ENCODE results near the gene LZTFL1. TPM values are rescaled to one million over a fixed set of nuclear protein-coding genes. Genes with fewer than 3 reads are reported as not detected.

The LZTFL1 gene
- total and polyA plus RNA-seq, 12 donors: 2.6 to 12.2 (median 7.6) TPM

- H3K9me3 ChIP-seq: peaks cover 0 to 5% (median 0%) of the 10 kb centered on the region in 11 donors
- intact Hi-C loops (cut with DNase I): no loop called here
- ATAC-seq: no peak
- no peaks in the 10 kb centered on the region for H3K36me3 ChIP-seq
- TF ChIP-seq, protein P1, sequence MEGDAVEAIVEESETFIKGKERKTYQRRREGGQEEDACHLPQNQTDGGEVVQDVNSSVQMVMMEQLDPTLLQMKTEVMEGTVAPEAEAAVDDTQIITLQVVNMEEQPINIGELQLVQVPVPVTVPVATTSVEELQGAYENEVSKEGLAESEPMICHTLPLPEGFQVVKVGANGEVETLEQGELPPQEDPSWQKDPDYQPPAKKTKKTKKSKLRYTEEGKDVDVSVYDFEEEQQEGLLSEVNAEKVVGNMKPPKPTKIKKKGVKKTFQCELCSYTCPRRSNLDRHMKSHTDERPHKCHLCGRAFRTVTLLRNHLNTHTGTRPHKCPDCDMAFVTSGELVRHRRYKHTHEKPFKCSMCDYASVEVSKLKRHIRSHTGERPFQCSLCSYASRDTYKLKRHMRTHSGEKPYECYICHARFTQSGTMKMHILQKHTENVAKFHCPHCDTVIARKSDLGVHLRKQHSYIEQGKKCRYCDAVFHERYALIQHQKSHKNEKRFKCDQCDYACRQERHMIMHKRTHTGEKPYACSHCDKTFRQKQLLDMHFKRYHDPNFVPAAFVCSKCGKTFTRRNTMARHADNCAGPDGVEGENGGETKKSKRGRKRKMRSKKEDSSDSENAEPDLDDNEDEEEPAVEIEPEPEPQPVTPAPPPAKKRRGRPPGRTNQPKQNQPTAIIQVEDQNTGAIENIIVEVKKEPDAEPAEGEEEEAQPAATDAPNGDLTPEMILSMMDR (IDR thresholded peaks at IDR 0.05): no peak
- WGBS, 2 donors: 93 to 96% methylated on average over 12 of the region's 12 CpGs
- no peaks in the 10 kb centered on the region for H3K27me3 ChIP-seq
- no peak overlapping the region for H3K27ac ChIP-seq
- no peak overlapping the region for H3K4me3 ChIP-seq
- no peaks in the 10 kb centered on the region for H3K4me1 ChIP-seq
- no peak for DNase-seq
Observed at GRCh38 chr3:45781841-45782240, 60.1 kb downstream of the LZTFL1 start.

GRCh38 chr3:45781271-45781670, 60.6 kb downstream of the LZTFL1 start:
- H3K9me3 ChIP-seq: peaks cover 0 to 5% (median 0%) of the 10 kb centered on the region in 11 donors
- TF ChIP-seq, protein P1 (IDR thresholded peaks at IDR 0.05): no peak

DNA sequence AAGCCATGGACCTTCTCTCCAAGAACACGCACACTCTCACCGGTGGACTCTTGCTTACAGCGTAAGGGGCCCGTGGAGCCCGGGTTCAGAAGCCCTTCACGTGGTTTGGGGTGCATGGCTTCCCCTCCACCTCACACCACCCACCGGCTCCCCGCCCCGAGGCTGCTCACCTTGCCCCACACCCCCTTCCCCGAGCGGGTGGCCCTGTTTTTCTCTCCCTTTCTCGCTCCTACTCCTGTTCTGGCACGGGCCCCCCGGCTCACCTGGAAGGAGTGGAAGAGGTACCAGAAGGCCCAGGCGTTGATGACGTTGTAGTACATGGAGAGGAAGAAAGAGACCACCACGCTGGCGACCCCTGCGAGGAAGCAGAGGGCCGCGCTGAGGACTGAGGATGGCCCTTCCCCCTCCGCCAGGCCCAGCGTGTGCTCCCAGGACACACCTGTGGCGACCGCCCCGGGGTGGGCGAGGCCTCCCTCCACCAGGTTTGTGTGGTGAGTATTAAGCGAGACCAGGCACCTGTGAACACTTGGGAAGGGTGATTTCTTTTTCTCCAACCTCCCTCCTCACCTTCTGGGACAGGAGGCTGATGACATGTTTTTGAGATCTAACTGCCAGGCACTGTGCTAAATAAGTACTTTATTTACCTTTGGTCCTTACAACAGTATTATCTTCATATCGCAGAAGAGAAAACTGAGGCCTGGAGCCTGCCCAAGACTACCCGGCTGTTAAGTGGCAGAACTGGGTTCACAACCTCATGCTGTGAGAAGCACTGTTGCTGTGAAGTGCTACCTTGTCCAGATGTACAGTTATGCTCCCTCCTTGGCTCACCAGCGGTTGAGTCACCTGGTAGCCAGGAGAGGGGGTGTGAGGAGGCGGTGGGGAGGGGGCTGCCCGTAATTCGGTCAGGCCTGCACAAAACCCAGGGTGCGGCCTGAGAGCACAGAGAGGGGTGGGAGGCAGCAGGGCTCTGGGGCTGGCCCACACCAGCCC, 61.9 kb downstream of the LZTFL1 start:
- Histone ChIP-seq H3K4me3 (no peak overlapping the region), H3K4me1 (no peaks in the 10 kb centered on the region), H3K27ac (no peak overlapping the region), H3K9me3 (peaks cover 0 to 5% (median 0%) of the 10 kb centered on the region in 11 donors), H3K27me3 (no peaks in the 10 kb centered on the region), H3K36me3 (no peaks in the 10 kb centered on the region)
- intact Hi-C loops (cut with DNase I): no loop called here
- ATAC-seq (no peak), DNase-seq (no peak)
- TF ChIP-seq, protein P1 (IDR thresholded peaks at IDR 0.05): no peak
- WGBS, 2 donors: 87 to 92% methylated on average over 35 of the region's 35 CpGs

More at GRCh38 chr3:45781271-45781670, 60.6 kb downstream of the LZTFL1 start:
- WGBS, 2 donors: 72 to 74% methylated on average over 5 of the region's 5 CpGs
- Histone ChIP-seq H3K27me3 (no peaks in the 10 kb centered on the region), H3K4me3 (no peak overlapping the region), H3K4me1 (no peaks in the 10 kb centered on the region), H3K27ac (no peak overlapping the region), H3K36me3 (no peaks in the 10 kb centered on the region)
- DNase-seq (no peak), ATAC-seq (no peak)
- intact Hi-C loops (cut with DNase I): no loop called here

DNA sequence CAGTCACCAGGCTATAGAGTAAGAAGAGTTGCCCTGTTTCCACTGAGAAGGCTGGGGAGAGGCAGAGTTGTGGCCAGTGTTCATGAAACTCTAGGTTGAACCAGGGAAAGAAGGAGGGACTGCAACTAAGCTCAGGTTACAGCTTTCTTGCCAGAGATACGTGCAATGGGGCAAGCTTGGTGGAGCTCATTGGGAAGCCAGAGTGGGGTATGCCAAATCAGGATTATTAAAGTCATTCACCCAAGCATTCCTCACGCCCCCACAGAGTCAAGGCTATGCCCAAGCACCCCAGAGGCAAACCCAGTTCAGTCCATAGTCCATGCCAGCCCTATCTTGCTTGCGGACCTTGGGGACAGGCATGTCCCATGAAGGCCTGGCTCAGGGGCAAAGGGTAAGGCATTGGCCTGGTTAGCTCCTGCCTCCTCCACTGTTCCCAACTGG, 63.1 kb downstream of the LZTFL1 start:
- ATAC-seq (no peak), DNase-seq (no peak)
- 69 to 80% methylated on average over 3 of the region's 3 CpGs for WGBS, 2 donors
- no peaks in the 10 kb centered on the region for H3K36me3 ChIP-seq
- no peak overlapping the region for H3K4me3 ChIP-seq
- no peak overlapping the region for H3K27ac ChIP-seq
- TF ChIP-seq, protein P1 (IDR thresholded peaks at IDR 0.05): no peak
- H3K9me3 ChIP-seq: no peaks in the 10 kb centered on the region
- intact Hi-C loops (cut with DNase I): loop anchor here in 1 of 10 donors (1.0 kb wide), 1 partner anchor 26 kb away; no protein-coding TSS in a partner anchor
- no peaks in the 10 kb centered on the region for H3K27me3 ChIP-seq
- H3K4me1 ChIP-seq: peaks cover 0 to 5% (median 0%) of the 10 kb centered on the region in 9 donors

Measured in heart right ventricle (tissue), 16 donors.